GM15510 (cell line): Measurements from ENCODE around the gene TSPAN9.

Experiments
- POLR2A ChIP-seq: IDR thresholded peaks from 3 replicates; pipeline ENCODE4 v1.6.1; 2011; ENCODE audit warnings: borderline replicate concordance; ENCODE audit not compliant: insufficient read length; ENCODE audit errors: extremely low read depth

The TSPAN9 gene

GRCh38 chr12:3215410-3215975 is 138.3 kb downstream of the TSPAN9 start:
- no peak for TF ChIP-seq POLR2A

GRCh38 chr12:3216097-3216496 is 138.9 kb downstream of the TSPAN9 start:
- no peak for TF ChIP-seq POLR2A

GRCh38 chr12:3216726-3217682 is 139.8 kb downstream of the TSPAN9 start:
- TF ChIP-seq POLR2A = no peak

- no peak for TF ChIP-seq POLR2A
Measured at GRCh38 chr12:3217683-3218079, 140.5 kb downstream of the TSPAN9 start.

- no peak for TF ChIP-seq POLR2A
Measured at GRCh38 chr12:3218228-3219171, 141.3 kb downstream of the TSPAN9 start.

GRCh38 chr12:3219233-3219632 is 142.1 kb downstream of the TSPAN9 start:
- no peak for TF ChIP-seq POLR2A

- no peak for TF ChIP-seq POLR2A
Measured at GRCh38 chr12:3220382-3221321, 143.5 kb downstream of the TSPAN9 start.

- TF ChIP-seq POLR2A = no peak
Measured at GRCh38 chr12:3222306-3222705, 145.1 kb downstream of the TSPAN9 start.

GRCh38 chr12:3222979-3223378 is 145.8 kb downstream of the TSPAN9 start:
- no peak for TF ChIP-seq POLR2A

GRCh38 chr12:3223601-3224529 is 146.7 kb downstream of the TSPAN9 start:
- no peak for TF ChIP-seq POLR2A

GRCh38 chr12:3224530-3224903 is 147.3 kb downstream of the TSPAN9 start:
- no peak for TF ChIP-seq POLR2A

GRCh38 chr12:3225154-3225795 is 148.1 kb downstream of the TSPAN9 start:
- TF ChIP-seq POLR2A = no peak
